HG02884 (cell line): ENCODE results near the gene GLRA1.

Source experiments
- ATAC-seq: cut with Tn5 transposase; IDR thresholded peaks from one replicate; pipeline ENCODE4 v1.9.1; 2021; ENCODE audit warnings: mild to moderate bottlenecking, moderate library complexity; ENCODE audit not compliant: unreplicated experiment

Gene GLRA1

DNA sequence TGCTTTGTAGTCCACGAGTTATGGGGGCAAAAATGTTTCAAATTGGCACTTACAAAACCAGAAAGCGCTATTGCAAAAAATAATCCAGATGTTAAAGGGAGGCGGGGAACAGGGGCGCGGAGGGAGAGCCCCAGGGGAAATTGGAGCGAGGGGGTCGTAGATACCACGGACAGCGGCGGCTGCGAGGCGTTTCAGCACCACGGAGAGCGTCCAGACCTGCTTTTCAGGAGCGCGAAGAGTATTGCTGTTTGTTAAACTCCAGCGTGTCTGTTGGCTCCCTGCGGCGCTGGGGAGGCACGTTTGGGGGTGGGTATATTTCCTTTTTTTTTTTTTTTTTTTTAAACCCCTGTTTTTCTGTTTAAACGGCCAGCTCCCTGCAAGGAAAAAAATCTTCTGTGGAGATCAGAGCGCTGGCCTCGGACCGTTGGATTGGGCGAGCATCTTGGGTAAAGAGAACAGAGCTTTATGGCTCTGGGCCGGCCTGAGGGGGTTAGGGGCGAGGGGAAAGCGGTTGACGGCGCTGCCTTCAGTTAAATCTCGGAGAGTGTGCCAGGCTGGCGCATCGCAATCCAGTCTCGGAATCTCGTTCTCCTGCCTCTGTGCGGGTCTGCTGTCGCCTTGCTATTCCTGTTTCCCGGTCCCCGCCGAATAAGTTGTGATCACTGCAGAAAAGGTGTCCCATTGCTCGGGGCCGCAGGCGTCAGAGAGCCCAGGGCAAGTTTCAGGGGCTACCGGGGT is at the start of gene GLRA1:
Gene GLRA1, minus strand, starts transcription at position 288 of the 738 bp plus-strand sequence. CDS start 302 bp downstream, outside the sequence.
- no peak for ATAC-seq

GRCh38 chr5:151970885-151971284 is 46.2 kb upstream of the GLRA1 start:
- no peak for ATAC-seq

GRCh38 chr5:151967865-151968264 is 43.2 kb upstream of the GLRA1 start:
- ATAC-seq = no peak

- ATAC-seq = no peak
Measured at GRCh38 chr5:151966046-151966445, 41.4 kb upstream of the GLRA1 start.

- ATAC-seq = no peak
Measured at GRCh38 chr5:151964471-151964870, 39.8 kb upstream of the GLRA1 start.

DNA sequence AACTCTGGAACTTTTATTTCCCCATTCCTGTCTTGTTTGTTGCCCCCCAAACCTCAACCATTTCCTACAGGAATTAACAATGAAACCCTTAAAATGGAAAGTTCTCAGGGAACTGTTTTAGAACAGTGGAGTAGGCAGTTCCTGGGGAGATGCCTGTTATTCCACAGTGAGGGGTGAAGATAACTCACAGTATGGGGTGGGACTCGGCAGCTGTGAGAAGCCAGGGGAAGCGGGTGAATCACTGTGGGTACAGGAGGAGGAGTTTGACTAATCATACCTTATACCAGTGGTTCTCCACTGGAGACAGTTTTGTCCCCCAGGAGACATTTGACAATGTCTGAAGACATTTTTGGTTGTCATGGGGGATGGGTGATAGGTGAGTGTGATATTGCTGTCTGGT is 36.9 kb upstream of the GLRA1 start:
- ATAC-seq = no peak

GRCh38 chr5:151958111-151958510 is 33.5 kb upstream of the GLRA1 start:
- ATAC-seq = no peak

- no peak for ATAC-seq
Measured at GRCh38 chr5:151956725-151957124, 32.1 kb upstream of the GLRA1 start.

DNA sequence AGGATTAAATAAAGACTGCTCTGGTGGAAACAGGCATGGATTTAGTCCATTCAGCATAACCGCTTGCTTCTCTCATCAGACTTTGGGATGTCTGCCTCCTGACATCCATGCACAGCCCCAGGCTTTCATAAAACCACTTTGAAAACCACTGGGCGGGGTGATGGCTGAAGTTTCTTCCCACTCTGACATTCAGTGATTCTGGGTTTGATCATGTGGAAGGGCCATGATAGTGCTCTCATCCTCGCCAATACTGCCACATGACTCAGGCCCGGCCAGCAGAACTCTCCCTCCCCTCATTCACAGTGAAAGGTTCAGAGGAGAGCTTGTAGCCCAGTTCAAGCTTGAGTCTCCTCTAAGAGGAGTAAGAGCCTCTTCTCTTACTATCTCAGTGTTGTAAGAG is 29.6 kb upstream of the GLRA1 start:
- no peak for ATAC-seq

DNA sequence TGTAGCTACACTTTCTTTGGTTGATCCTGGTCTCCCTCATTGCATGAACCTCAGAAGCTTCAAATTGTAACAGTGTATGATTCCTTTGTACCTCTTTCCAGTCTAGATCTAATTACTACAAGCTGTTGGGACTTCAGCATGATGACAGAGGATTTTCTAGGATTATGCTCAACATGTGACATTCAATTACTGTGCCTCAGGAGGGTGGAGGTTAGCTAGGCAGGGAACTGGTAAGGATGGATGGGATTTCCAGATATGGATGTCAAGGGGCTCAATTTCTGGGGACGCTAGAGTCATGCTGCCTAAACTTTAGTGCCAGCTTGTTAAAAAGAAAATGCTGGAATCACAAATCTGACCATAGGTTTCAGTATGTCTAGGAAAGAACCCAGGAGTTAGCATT is 29.2 kb upstream of the GLRA1 start:
- no peak for ATAC-seq

DNA sequence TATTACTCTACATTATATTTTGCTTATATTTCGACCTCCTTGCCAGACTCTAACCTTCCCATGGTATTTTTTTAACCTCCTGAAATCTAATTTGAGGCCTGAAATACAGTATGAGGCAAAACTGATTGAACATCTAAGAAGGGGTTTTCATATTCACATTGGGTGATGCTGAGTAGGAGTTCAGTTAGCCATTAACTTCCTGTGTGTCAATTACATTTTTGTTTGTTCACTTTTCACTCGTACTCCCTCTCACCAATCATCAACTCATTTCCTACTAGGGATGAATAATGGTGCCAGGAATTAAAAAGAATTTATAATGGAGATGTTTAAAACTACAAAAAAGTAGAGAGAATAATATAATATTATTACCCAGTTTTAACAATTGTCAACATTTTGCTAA is 27.6 kb upstream of the GLRA1 start:
- no peak for ATAC-seq

- no peak for ATAC-seq
Measured at GRCh38 chr5:151950706-151951105, 26.1 kb upstream of the GLRA1 start.

- ATAC-seq = no peak
Measured at GRCh38 chr5:151949701-151950308, 25.2 kb upstream of the GLRA1 start.

DNA sequence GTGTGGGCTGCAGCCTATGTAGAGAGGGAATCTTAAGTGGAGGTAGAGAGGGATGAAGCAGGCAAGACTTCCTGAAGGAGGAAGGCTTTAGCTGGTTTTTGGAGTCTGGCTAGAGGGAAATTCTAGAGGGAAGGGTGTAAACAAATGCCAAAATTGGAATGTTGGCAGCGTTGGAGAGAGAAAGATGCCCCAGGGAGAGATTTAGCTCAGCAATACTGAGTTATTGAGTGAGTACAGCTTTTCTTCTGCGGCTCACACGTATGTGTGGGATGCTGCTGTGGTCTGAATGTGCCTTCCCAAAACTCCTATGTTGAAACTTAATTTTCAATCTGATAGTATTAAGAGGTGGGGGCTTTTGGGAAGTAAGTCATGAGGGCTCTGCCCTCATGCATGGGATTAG is 24.5 kb upstream of the GLRA1 start:
- ATAC-seq = no peak

GRCh38 chr5:151947931-151948608 is 23.4 kb upstream of the GLRA1 start:
- ATAC-seq = no peak

DNA sequence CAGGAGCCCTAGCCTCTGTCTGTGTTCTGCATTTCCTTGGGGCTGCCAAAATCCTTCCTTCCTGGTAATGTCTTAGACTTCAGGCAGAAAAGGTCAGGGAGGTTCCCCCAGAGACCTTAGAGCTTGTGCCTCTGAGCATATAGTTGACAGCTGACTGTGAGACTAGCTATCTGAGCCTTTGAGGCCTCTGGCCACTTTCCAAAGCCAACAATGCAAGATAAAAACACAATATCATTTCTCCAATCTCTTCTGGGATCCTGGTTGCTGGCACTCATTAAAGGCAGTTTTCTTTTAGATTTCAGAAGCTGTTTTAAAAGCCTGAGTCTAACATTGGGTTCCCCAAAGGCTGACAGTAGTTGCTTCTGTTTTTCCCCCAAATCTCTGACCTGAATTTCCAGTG is 13.2 kb upstream of the GLRA1 start:
- ATAC-seq = no peak

DNA sequence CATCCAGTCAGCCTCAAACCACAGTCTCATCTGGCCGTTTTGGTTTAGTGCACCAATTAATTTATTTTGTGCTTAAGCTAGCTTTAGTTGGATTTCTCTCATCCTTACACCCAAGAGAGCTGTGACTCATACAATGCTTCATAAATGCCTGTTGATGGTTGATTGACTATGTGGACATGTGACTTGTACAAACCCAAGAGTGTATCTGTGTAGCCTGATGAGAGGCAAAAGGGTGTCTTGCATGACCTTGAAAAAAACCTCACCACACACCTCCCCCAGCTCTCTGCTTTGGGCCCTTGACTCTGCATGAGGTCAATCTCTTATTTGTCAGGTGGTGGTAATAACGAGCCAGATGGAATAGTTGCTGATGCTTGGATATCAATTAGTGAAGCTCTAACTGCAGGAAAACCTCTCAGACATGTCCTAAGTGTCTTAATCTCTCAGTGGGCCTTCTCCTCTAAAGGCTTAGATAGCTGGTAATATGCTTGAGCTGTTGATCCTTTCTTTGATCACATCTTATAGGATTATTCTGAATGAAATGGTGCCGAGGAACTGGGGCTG is 10.6 kb upstream of the GLRA1 start:
- no peak for ATAC-seq

DNA sequence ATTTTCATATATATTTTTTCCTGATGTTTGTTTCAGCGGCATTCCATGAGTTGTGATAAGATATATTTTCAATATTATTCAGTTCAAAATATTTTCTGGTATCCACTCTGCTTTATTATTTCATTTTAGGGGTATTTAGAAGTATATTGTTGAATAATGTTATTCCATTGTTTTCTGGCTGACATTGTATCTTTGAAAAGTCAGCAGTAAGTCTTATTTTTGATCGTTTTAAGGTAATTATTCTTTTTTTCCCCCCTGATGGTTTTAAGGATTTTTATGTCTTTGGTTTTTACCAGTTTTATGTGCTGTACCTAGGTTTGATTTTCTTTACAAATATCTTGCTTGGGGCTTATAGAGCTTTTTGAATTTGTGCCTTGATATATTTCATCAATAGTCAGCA is 6.6 kb upstream of the GLRA1 start:
- no peak for ATAC-seq

- ATAC-seq = no peak
Measured at GRCh38 chr5:151926188-151926587, 1.5 kb upstream of the GLRA1 start.

- ATAC-seq = no peak
Measured at GRCh38 chr5:151925340-151925739, 689 bp upstream of the GLRA1 start.

DNA sequence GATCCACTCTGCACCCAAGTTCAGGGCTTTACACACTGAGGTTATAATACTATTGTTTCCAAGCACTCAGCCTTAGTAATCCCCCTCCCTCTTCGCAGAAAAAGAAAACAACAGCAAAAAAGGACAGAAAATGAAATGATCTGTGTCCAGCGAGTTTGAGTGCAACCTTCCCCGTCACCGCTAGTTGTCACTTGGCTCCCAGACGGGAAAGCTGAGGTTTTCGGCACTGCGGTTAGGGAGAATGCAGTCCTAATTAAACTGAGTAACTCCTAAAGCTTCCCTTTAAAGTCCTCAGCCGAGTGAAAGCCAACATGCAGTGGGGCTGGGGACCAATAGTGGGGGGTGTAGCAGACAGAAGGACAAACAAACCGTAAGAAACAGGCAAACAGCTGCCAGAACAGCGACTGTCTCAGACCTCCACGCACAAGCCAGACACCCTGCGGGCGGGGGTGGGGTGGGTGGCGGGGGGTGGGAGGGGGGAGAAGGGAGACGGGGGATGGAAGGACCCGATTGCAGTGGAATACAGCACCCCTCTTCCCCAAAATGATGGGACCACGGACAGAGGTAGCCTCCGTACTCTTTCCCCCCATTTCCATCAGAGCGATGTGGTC is 680 bp downstream of the GLRA1 start:
- no peak for ATAC-seq
